AG10803 (cell line): ENCODE results near the gene ATP5F1D.

Experiments used
- DNase-seq: peaks from one replicate; pipeline ENCODE4 v3.0.0; 2010; ENCODE audit warnings: low read depth
- H3K4me3 ChIP-seq: 2 replicates; pipeline ENCODE4 v1.5.1; 2011; ENCODE audit warnings: mild to moderate bottlenecking, low read length, control low read depth
- CTCF ChIP-seq: conservative IDR thresholded peaks from 2 replicates; pipeline ENCODE4 v1.5.1; 2011; ENCODE audit warnings: mild to moderate bottlenecking, low read length, control low read depth, inconsistent platforms

ATP5F1D gene

GRCh38 chr19:1272423-1273262, 31.1 kb downstream of the ATP5F1D start:
- no peak for TF ChIP-seq CTCF
- no peak overlapping the region for H3K4me3 ChIP-seq
- DNase-seq, result no peak

- DNase-seq, result no peak
- no peak for TF ChIP-seq CTCF
- no peak overlapping the region for H3K4me3 ChIP-seq
Observed at GRCh38 chr19:1273263-1274041, 31.9 kb downstream of the ATP5F1D start.

DNA sequence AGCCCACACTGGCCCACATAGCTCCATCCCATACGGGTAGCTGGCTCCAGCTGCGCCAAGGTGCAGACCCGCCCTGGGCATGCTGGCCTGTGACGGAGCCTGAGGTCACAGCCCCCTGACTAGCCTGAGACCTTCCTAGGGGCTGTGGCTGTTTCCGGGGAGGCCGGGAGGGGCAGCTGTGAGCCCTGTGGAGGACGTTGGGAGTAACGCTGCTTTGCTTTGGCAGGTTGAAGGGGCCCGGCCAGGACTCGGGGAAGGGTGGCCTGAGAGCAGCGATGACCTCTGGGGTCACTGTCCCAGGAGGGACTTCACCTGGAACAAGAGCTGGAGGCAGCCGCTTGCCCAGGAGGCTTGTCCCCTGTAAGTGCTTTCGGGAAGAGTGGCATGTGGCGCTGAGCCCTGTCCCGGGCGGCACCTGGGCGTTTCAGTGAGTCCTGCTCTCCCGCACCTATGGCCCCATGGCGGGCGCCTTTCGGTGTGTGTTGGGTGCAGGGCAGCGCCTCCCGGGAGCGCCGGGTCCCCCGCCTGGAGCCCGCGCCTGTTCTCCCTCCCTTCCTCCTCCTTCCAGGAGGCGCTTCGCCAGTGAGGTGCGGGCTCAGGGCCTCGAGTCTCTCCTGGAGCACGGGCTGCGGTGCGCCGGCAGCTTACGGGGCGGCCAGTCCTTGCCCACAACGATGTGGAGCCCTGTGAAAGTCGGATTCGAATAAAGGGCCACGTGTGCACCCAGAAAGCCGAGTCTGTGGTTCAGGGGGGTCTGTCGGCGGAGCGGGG, 32.7 kb downstream of the ATP5F1D start:
- DNase-seq, result no peak
- TF ChIP-seq CTCF, result no peak
- peak overlapping the region; percentile 45 for H3K4me3 ChIP-seq

DNA sequence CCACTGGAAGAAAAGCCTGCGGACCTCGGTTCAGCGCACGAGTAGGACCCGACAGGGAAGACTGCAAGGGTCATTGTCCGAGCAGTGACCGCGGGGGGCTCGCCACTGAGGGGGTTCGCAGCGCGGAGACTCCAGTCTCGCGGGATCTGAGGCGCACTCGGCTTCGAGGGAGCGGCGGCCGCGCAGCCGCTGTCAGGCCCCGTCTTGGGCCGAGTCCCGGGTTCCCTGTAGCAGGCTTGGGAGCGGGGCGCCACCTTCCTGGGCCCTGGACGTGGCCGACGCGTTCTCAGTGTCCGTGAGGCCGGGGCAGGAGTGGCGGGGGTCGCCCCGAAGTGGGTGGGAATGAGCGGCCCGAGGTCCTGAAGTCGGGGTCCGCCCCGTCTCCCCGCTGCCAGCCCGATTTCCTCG, 33.3 kb downstream of the ATP5F1D start:
- TF ChIP-seq CTCF, result no peak
- no peak for DNase-seq
- H3K4me3 ChIP-seq, result peak overlapping the region; percentile 45

DNA sequence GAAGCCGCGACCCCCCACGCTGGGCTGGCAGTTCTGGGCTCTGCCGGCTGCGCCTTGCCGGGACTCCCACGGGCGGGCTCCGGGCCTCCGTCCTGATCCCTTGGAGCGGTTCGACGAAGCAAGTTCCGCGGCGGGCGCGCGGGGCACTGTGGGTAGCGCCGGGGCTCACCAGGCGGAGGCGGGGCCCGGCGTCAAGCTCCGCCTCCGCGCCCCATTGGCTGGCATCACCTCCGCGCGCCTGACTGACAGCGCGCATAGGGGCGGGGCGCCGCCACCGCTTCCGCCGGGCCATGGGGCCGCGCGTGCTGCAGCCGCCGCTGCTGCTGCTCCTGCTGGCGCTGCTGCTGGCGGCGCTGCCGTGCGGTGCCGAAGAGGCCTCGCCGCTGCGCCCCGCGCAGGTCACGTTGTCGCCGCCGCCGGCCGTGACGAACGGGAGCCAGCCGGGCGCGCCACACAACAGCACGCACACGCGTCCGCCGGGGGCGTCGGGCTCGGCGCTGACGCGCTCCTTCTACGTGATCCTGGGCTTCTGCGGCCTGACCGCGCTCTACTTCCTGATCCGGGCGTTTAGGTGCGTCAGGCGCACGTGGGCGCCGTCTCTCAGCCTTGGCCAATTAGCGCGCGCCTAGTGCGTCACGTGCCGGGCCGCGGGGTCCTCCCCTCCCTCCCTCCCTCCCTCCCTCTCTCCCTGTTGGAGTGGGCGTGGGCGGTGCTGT, 33.9 kb downstream of the ATP5F1D start, which contains the start of gene FAM174C:
FAM174C (plus strand) TSS at position 271 of the 716 bp plus-strand sequence; CDS start at position 291, 20 bp downstream.
- peak; percentile 96 for DNase-seq
- H3K4me3 ChIP-seq, result peak within 1 kb of the TSS; percentile 72
- TF ChIP-seq CTCF, result no peak

DNA sequence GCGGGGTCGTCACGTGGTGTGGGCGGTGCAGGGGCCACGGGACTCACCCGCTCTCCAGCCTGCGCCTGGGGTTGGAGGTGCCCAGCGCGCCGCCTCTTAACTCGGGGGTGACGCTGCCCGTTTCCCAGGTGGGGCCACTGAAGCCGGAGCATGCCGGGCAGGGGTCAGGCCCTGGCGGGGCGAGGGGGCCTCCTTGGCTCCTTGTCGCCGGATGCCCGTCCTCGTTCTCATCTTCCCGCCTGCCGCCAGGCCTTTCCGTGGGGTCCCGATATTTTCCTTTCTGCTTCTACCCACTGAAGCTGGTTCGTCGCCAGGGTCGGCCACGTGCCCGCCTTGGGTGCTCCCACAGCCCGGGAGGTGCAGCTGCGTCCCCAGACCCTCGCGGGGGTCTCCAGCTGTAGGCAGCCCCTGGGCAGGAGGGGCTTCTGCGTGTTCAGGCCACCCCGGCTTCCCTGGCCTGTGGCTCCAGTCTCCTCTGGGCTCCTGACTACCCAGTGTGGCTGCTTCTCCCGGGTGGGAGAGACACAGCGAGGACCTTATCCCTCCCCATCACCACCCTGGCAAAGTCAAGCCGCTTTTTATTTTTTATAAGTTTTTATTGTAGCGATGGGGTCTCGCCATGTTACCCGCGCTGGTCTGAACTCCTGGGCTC, 34.6 kb downstream of the ATP5F1D start:
- H3K4me3 ChIP-seq, result peak overlapping the region; percentile 72
- no peak for TF ChIP-seq CTCF
- DNase-seq, result no peak
